HG03175 (cell line): ENCODE results near the gene ACOT13.
"Not testable (repeated sequence)": the region's sequence is repeated elsewhere in the genome, so short reads cannot be mapped to it uniquely, and the experiment has no call there.

Source experiments
- ATAC-seq: cut with Tn5 transposase; IDR thresholded peaks from one replicate; pipeline ENCODE4 v1.9.1; 2021; ENCODE audit warnings: mild to moderate bottlenecking, moderate library complexity; ENCODE audit not compliant: unreplicated experiment

The ACOT13 gene

GRCh38 chr6:24661759-24662158 lies 5.1 kb upstream of the ACOT13 start:
- ATAC-seq, result not testable (repeated sequence)

- ATAC-seq, result no peak
These were observed 4.6 kb upstream of the ACOT13 start for GRCh38 chr6:24662236-24662635.

GRCh38 chr6:24663189-24663588 lies 3.7 kb upstream of the ACOT13 start:
- ATAC-seq, result no peak

- no peak for ATAC-seq
These were observed 2.6 kb upstream of the ACOT13 start for GRCh38 chr6:24664046-24664987.

- peak; percentile 48 for ATAC-seq
These were observed 708 bp upstream of the ACOT13 start for GRCh38 chr6:24666097-24666640.

GRCh38 chr6:24667378-24667803 lies 514 bp downstream of the ACOT13 start:
- no peak for ATAC-seq

- ATAC-seq, result not testable (repeated sequence)
These were observed 1.5 kb downstream of the ACOT13 start for GRCh38 chr6:24668066-24668996.

GRCh38 chr6:24668997-24669361 lies 2.1 kb downstream of the ACOT13 start:
- ATAC-seq, result no peak

- ATAC-seq, result not testable (repeated sequence)
These were observed 3.6 kb downstream of the ACOT13 start for GRCh38 chr6:24670492-24670891.

GRCh38 chr6:24671077-24671476 lies 4.2 kb downstream of the ACOT13 start:
- ATAC-seq, result not testable (repeated sequence)

- no peak for ATAC-seq
These were observed 5.8 kb downstream of the ACOT13 start for GRCh38 chr6:24672620-24673182.

- no peak for ATAC-seq
These were observed 6.7 kb downstream of the ACOT13 start for GRCh38 chr6:24673625-24674024.

- not testable (repeated sequence) for ATAC-seq
These were observed 12.0 kb downstream of the ACOT13 start for GRCh38 chr6:24678792-24679352.

GRCh38 chr6:24680582-24680981 lies 13.7 kb downstream of the ACOT13 start:
- no peak for ATAC-seq

GRCh38 chr6:24683297-24684296 lies 16.7 kb downstream of the ACOT13 start:
- ATAC-seq, result no peak

GRCh38 chr6:24686408-24686807 lies 19.5 kb downstream of the ACOT13 start:
- no peak for ATAC-seq

GRCh38 chr6:24686946-24687345 lies 20.1 kb downstream of the ACOT13 start:
- ATAC-seq, result no peak

- ATAC-seq, result no peak
These were observed 23.1 kb downstream of the ACOT13 start for GRCh38 chr6:24689964-24690363.

- no peak for ATAC-seq
These were observed 23.7 kb downstream of the ACOT13 start for GRCh38 chr6:24690593-24690992.
